GM12874 (cell line): ENCODE results near the gene ISLR2.
"Not testable (repeated sequence)": the region's sequence is repeated elsewhere in the genome, so short reads cannot be mapped to it uniquely, and the experiment has no call there.

Experiments used
- CTCF ChIP-seq: IDR thresholded peaks from 2 replicates; pipeline ENCODE4 v1.5.1; 2011; ENCODE audit warnings: low read depth, mild to moderate bottlenecking, control low read depth, low read length, moderate library complexity; ENCODE audit not compliant: insufficient read depth

Gene ISLR2

GRCh38 chr15:74130155-74130848 lies at the start of gene ISLR2:
Gene ISLR2 (plus strand): TSS chr15:74130586. CDS start chr15:74132755, 2,169 bp downstream.
- no peak for TF ChIP-seq CTCF

- TF ChIP-seq CTCF: not testable (repeated sequence)
Observed at GRCh38 chr15:74082450-74082849, 47.9 kb upstream of the ISLR2 start, which contains the start of gene GOLGA6A. Gene GOLGA6A (minus strand): TSS chr15:74082550. CDS start chr15:74082509, 41 bp downstream.

DNA sequence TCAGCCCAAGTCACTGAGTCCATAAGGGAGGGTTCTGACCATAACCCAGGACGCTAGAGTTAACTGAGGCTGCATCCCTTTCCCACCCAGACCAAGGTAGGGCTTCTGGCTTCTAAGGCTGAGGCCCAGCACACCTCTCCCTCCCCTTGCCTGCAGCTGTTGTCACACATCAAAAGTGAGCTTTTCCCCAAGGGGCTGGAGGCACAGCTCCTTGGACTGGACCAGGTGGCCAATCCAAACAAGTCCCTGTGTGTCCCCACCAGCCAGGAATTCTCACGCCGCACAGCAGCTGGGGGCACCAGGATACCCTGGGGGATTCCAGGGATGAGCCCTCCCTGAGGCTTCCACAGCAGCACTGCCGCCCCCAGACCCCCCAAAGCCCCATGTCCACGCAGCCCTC lies 22.3 kb upstream of the ISLR2 start:
- no peak for TF ChIP-seq CTCF

- TF ChIP-seq CTCF: peak; percentile 19; the same call in 1 of the 2 replicates
Observed at GRCh38 chr15:74108611-74109010, 21.8 kb upstream of the ISLR2 start.

DNA sequence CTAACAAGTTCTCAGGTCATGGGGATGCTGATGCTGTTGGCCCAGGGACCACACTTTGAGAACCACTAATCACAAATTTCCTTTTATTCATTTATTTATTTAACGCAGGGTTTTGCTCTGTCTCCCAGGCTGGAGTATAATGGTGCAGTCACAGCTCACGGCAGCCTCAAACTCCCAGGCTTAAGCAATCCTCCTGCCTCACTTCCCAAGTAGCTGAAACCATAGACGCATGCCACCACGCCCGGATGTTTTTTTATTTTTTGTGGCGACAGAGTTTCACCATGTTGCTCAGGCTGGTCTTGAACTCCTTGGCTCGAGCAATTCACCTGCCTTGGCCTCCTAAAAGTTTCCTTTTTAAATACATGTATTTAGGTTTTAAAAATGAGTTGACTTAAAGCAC lies 20.7 kb upstream of the ISLR2 start:
- no peak for TF ChIP-seq CTCF

GRCh38 chr15:74120426-74120825 lies 10.0 kb upstream of the ISLR2 start:
- TF ChIP-seq CTCF: no peak

DNA sequence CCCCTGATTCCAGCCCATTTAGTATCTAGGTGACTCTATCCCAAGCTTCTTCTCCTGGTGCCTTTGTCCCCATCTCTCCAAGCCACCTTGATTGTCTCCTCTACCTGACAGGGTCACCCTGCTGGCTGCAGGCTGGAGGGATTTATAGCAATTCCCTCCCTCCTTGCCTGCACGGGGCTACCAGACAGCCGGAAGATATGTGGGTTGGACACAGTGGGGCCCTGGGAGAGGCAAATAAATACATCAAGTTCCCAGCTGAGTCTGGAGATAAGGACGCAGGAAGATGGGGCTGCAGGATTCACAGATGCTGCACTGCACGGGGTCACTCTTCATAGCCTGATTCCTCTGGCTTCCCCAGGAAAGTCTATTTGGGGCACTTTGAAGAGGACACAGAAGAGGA lies 9.3 kb upstream of the ISLR2 start:
- no peak for TF ChIP-seq CTCF

GRCh38 chr15:74121858-74122257 lies 8.5 kb upstream of the ISLR2 start:
- no peak for TF ChIP-seq CTCF
